ENCODE measurements around the gene HAVCR2.

Gene HAVCR2

DNA sequence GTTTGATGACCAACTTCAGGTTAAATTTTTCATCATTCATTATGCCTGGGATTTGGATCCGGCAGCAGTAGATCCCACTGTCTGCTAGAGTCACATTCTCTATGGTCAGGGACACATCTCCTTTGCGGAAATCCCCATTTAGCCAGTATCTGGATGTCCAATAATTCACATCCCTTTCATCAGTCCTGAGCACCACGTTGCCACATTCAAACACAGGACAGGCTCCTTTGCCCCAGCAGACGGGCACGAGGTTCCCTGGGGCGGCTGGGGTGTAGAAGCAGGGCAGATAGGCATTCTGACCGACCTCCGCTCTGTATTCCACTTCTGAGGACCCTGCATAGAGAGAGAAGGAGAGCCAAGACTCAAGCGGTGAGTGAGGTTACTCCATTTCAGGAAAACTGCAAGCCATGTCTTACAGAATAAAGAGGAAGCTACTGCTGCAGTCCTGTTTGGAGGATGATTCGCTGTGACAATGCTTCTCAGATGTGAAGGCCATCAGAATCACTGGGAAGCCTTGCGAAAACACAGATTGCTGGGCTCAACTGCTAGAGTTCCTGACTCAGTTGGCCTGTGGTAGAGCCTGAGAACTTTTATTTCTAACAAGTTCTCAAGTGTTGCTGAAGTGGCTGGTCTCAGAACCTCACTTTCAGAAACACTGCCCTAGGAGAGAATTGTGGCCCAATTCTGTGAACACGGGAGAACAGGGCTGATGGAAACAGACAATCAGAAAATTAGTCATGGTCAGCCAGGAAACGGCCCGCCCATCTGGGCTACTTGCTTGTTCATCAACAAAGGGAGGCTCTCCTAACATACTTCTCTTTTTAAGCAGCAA is 2.0 kb downstream of the HAVCR2 start:
- peak; percentile 58 for FAIRE-seq
- DNase-seq (ENCODE audit: insufficient read length, low spot score) = no peak
- TF ChIP-seq POLR2A (IDR thresholded peaks at IDR 0.05; ENCODE audit: low read depth, low read length) (no peak), TAF1 (IDR thresholded peaks at IDR 0.05; ENCODE audit: low read depth, low read length) (no peak), SPI1 (IDR thresholded peaks at IDR 0.05; ENCODE audit: low read depth, low read length) (no peak), POU2F2 (IDR thresholded peaks at IDR 0.05; ENCODE audit: low read depth, low read length) (no peak), PAX5 (IDR thresholded peaks at IDR 0.05; ENCODE audit: insufficient read depth, low read length, severe bottlenecking) (no peak), POLR2AphosphoS5 (IDR thresholded peaks at IDR 0.05; ENCODE audit: low read depth, low read length) (no peak)

GRCh38 chr5:157100140-157100679 is 8.6 kb downstream of the HAVCR2 start:
- FAIRE-seq (peak; percentile 88), DNase-seq (ENCODE audit: insufficient read length, low spot score) (no peak)
- TF ChIP-seq POLR2A (IDR thresholded peaks at IDR 0.05; ENCODE audit: low read depth, low read length) (no peak), SPI1 (IDR thresholded peaks at IDR 0.05; ENCODE audit: low read depth, low read length) (peak; percentile 70)

DNA sequence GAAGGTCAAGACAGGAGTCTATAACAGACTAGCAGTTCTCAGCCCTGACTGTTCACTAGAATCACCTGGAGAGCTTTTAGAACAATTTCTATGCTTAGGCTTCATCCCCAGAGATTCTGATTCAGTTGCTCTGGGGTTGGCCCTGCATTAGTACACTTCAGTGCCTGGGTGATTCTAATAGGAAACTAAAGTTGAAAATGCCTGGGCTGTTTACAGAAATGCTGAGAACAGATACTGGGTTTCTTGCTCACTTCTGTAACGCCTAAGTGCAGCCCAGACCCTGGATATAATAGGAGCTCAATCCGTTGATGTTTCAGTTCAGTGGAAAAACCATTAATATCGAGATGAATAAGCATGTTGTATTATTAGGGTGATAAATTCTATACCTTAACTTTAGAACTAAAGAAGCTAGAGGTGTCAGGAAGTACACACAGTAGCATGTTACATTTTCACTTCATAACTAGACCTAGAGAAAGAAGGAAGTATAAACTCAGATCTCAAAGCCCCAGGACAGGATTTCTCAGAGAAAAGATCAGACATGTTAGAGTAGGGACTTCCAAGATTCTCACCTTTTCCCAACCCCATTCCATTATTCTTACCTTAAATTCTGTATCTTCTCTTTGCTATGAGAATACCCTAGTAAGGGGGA is 20.4 kb downstream of the HAVCR2 start:
- DNase-seq (ENCODE audit: insufficient read length, low spot score) (no peak), FAIRE-seq (peak; percentile 23)
- no peak for TF ChIP-seq POLR2AphosphoS5 (IDR thresholded peaks at IDR 0.05; ENCODE audit: low read depth, low read length)
- no peak for TF ChIP-seq POU2F2 (IDR thresholded peaks at IDR 0.05; ENCODE audit: low read depth, low read length)
- TF ChIP-seq SPI1 (IDR thresholded peaks at IDR 0.05; ENCODE audit: low read depth, low read length) = no peak
- TF ChIP-seq POLR2A (IDR thresholded peaks at IDR 0.05; ENCODE audit: low read depth, low read length) = no peak
- TF ChIP-seq PAX5 (IDR thresholded peaks at IDR 0.05; ENCODE audit: insufficient read depth, low read length, severe bottlenecking) = no peak
- no peak for TF ChIP-seq TAF1 (IDR thresholded peaks at IDR 0.05; ENCODE audit: low read depth, low read length)

DNA sequence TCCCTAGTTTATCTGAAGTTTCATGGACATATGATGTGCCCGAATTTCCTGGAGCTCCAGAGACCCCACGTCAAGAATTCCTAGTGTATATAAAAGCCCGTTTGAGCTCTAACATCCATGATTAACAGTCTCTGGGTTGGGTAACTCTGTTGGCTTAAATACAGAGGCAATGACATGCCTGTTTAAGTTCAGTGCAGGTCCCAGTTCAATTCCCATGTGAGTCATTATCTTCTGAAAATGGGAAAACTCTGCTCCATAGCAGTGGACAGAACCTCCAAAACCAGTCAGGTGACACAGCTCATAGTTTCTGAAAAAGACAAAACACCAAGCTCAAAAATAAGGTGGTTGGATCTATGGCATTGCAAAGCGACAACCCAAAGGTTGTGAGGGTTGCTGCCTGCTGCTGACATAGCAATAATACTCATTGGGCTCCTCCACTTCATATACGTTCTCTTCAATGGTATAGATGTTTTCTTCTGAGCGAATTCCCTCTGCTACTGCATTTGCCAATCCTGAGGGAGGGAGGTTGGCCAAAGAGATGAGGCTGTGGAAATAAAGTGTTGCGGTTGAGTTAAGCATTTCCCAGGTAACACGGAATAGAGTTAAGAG is 22.0 kb downstream of the HAVCR2 start:
- FAIRE-seq (no peak), DNase-seq (ENCODE audit: insufficient read length, low spot score) (no peak)
- TF ChIP-seq PAX5 (IDR thresholded peaks at IDR 0.05; ENCODE audit: insufficient read depth, low read length, severe bottlenecking) (no peak), SPI1 (IDR thresholded peaks at IDR 0.05; ENCODE audit: low read depth, low read length) (no peak), TAF1 (IDR thresholded peaks at IDR 0.05; ENCODE audit: low read depth, low read length) (no peak), POU2F2 (IDR thresholded peaks at IDR 0.05; ENCODE audit: low read depth, low read length) (no peak), POLR2AphosphoS5 (IDR thresholded peaks at IDR 0.05; ENCODE audit: low read depth, low read length) (no peak), POLR2A (IDR thresholded peaks at IDR 0.05; ENCODE audit: low read depth, low read length) (no peak)

DNA sequence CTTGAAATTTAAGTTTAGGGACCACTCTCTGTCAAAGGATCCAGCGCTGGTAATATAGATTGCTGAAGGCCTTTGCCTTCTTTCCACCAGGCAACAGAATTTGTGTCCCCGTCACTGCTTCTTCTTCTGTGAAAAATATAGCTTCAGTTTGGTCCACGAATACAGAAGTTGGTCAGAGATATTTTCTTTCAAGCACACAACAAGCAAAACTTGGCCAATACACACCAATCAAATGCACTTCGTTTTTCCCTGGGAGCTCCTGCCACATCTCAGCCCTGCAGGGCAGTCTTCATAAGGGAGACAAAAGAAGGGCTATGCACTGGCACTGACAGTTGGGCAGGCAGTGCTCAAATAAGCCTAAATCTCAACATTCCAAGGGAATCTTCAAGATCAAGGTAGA is 22.9 kb downstream of the HAVCR2 start:
- DNase-seq (ENCODE audit: insufficient read length, low spot score) = no peak
- FAIRE-seq = no peak
- TF ChIP-seq POLR2AphosphoS5 (IDR thresholded peaks at IDR 0.05; ENCODE audit: low read depth, low read length) (no peak), POLR2A (IDR thresholded peaks at IDR 0.05; ENCODE audit: low read depth, low read length) (no peak), PAX5 (IDR thresholded peaks at IDR 0.05; ENCODE audit: insufficient read depth, low read length, severe bottlenecking) (no peak), SPI1 (IDR thresholded peaks at IDR 0.05; ENCODE audit: low read depth, low read length) (no peak), POU2F2 (IDR thresholded peaks at IDR 0.05; ENCODE audit: low read depth, low read length) (no peak), TAF1 (IDR thresholded peaks at IDR 0.05; ENCODE audit: low read depth, low read length) (no peak)

DNA sequence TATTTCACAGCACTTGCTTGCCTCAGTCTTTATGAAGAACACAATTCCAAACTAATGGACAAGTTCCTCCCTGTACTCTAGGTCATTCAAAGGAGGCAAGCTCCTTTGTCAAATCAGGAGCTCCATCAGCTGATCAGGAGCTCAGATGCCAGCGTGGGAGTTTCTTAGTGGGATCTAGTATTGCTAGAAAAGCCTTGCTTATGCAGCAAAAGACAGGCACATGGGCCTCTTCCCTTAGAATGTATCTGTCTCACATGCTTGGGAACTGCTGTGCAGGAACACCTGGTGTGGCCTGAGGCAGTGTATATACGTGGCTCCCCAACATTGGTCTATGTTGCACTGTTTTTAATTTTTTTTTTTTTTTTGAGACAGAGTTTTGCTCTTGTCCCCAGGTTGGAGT is 28.6 kb downstream of the HAVCR2 start:
- FAIRE-seq (no peak), DNase-seq (ENCODE audit: insufficient read length, low spot score) (no peak)
- TF ChIP-seq SPI1 (IDR thresholded peaks at IDR 0.05; ENCODE audit: low read depth, low read length) (no peak), POU2F2 (IDR thresholded peaks at IDR 0.05; ENCODE audit: low read depth, low read length) (no peak), TAF1 (IDR thresholded peaks at IDR 0.05; ENCODE audit: low read depth, low read length) (no peak), POLR2AphosphoS5 (IDR thresholded peaks at IDR 0.05; ENCODE audit: low read depth, low read length) (no peak), POLR2A (IDR thresholded peaks at IDR 0.05; ENCODE audit: low read depth, low read length) (no peak), PAX5 (IDR thresholded peaks at IDR 0.05; ENCODE audit: insufficient read depth, low read length, severe bottlenecking) (no peak)

DNA sequence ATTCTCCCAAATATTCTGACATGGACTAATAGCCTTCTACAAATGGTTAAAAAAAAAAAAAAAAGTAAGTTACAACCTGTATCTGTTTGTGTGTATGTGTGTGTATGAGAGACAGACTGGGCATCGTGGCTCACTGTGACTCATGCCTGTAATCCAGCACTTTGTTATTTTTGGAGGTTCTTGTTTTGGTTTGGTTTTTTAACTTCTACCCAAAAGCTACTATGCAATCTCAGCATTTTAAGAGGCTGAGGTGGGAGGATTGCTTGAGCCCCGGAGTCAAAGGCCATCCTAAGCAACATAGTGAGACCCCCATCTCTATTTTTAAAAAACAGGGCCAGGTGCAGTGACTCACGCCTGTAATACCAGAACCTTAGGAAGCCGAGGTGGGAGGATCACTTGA is 32.3 kb downstream of the HAVCR2 start:
- FAIRE-seq = peak; percentile 65
- no peak for DNase-seq (ENCODE audit: insufficient read length, low spot score)
- TF ChIP-seq POLR2AphosphoS5 (IDR thresholded peaks at IDR 0.05; ENCODE audit: low read depth, low read length) (no peak), PAX5 (IDR thresholded peaks at IDR 0.05; ENCODE audit: insufficient read depth, low read length, severe bottlenecking) (no peak), POLR2A (IDR thresholded peaks at IDR 0.05; ENCODE audit: low read depth, low read length) (no peak), SPI1 (IDR thresholded peaks at IDR 0.05; ENCODE audit: low read depth, low read length) (no peak), POU2F2 (IDR thresholded peaks at IDR 0.05; ENCODE audit: low read depth, low read length) (no peak), TAF1 (IDR thresholded peaks at IDR 0.05; ENCODE audit: low read depth, low read length) (no peak)

- TF ChIP-seq POLR2AphosphoS5 (IDR thresholded peaks at IDR 0.05; ENCODE audit: low read depth, low read length) = no peak
- TF ChIP-seq POU2F2 (IDR thresholded peaks at IDR 0.05; ENCODE audit: low read depth, low read length) = no peak
- TF ChIP-seq POLR2A (IDR thresholded peaks at IDR 0.05; ENCODE audit: low read depth, low read length) = no peak
- no peak for TF ChIP-seq SPI1 (IDR thresholded peaks at IDR 0.05; ENCODE audit: low read depth, low read length)
- no peak for TF ChIP-seq PAX5 (IDR thresholded peaks at IDR 0.05; ENCODE audit: insufficient read depth, low read length, severe bottlenecking)
- no peak for TF ChIP-seq TAF1 (IDR thresholded peaks at IDR 0.05; ENCODE audit: low read depth, low read length)
- no peak for DNase-seq (ENCODE audit: insufficient read length, low spot score)
- peak; percentile 26 for FAIRE-seq
These were observed 36.3 kb downstream of the HAVCR2 start for GRCh38 chr5:157072508-157072907.

DNA sequence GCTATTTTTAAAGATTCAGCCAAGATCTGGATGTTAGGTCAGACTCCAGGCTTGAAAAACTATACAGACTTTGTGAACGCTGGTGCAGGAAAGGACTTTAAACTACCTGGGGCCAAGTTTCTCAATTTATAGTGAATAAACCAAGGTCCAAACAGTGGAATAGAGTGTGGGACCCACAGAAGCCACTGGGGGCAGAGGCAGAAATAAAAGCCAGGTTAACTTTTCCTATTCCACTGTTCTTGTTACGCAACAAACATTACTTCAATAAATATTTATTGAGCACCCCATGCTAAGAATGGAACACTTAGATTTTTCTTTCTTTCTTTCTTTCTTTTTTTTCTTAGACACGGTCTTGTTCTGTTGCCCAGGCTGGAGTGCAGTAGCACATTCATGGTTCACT is 38.9 kb downstream of the HAVCR2 start:
- TF ChIP-seq POLR2AphosphoS5 (IDR thresholded peaks at IDR 0.05; ENCODE audit: low read depth, low read length) (no peak), POLR2A (IDR thresholded peaks at IDR 0.05; ENCODE audit: low read depth, low read length) (no peak), SPI1 (IDR thresholded peaks at IDR 0.05; ENCODE audit: low read depth, low read length) (no peak), PAX5 (IDR thresholded peaks at IDR 0.05; ENCODE audit: insufficient read depth, low read length, severe bottlenecking) (no peak), TAF1 (IDR thresholded peaks at IDR 0.05; ENCODE audit: low read depth, low read length) (no peak), POU2F2 (IDR thresholded peaks at IDR 0.05; ENCODE audit: low read depth, low read length) (no peak)
- DNase-seq (ENCODE audit: insufficient read length, low spot score) (no peak), FAIRE-seq (no peak)

Measured in GM12891 (cell line).